Measurements from ENCODE around the gene PTPRT. TPM values are rescaled to one million over a fixed set of nuclear protein-coding genes. Genes with fewer than 3 reads are reported as not detected.

PTPRT gene
- total and polyA plus RNA-seq, 11 donors: 0.04 to 2.5 (median 0.25) TPM; not detected in 2

GRCh38 chr20:42598581-42598980 is 591.1 kb downstream of the PTPRT start:
- intact Hi-C loops (cut with DNase I): no loop called here
- 69 to 82% (median 77%) methylated on average over 5 of the region's 5 CpGs for WGBS, 4 donors

GRCh38 chr20:42595625-42596024 is 594.1 kb downstream of the PTPRT start:
- WGBS, 4 donors: 65 to 100% (median 70%) methylated on average over 1 of the region's 1 CpG
- no peak for DNase-seq
- H3K36me3 ChIP-seq: no peaks in the 10 kb centered on the region
- H3K4me1 ChIP-seq: no peaks in the 10 kb centered on the region
- H3K27me3 ChIP-seq: no peaks in the 10 kb centered on the region
- TF ChIP-seq CTCF (IDR thresholded peaks at IDR 0.05) (no peak), POLR2A (IDR thresholded peaks at IDR 0.05) (no peak)
- H3K9me3 ChIP-seq: no peaks in the 10 kb centered on the region
- no peak overlapping the region for H3K4me3 ChIP-seq
- no peak overlapping the region for H3K27ac ChIP-seq
- no peak for ATAC-seq
- intact Hi-C loops (cut with DNase I): no loop called here

More at GRCh38 chr20:42598581-42598980, 591.1 kb downstream of the PTPRT start:
- H3K27ac ChIP-seq: no peak overlapping the region
- no peak for TF ChIP-seq CTCF (IDR thresholded peaks at IDR 0.05)
- TF ChIP-seq POLR2A (IDR thresholded peaks at IDR 0.05): no peak
- no peaks in the 10 kb centered on the region for H3K9me3 ChIP-seq
- DNase-seq (peak in 1 of 5 donors; percentile 27), ATAC-seq (no peak)
- H3K27me3 ChIP-seq: no peaks in the 10 kb centered on the region
- no peaks in the 10 kb centered on the region for H3K4me1 ChIP-seq
- H3K36me3 ChIP-seq: no peaks in the 10 kb centered on the region
- H3K4me3 ChIP-seq: no peak overlapping the region

GRCh38 chr20:42594659-42595058 is 595.0 kb downstream of the PTPRT start:
- intact Hi-C loops (cut with DNase I): no loop called here
- Histone ChIP-seq H3K4me1 (no peaks in the 10 kb centered on the region), H3K9me3 (no peaks in the 10 kb centered on the region), H3K4me3 (no peak overlapping the region), H3K36me3 (no peaks in the 10 kb centered on the region), H3K27me3 (no peaks in the 10 kb centered on the region), H3K27ac (no peak overlapping the region)
- 70 to 86% (median 82%) methylated on average over 3 of the region's 3 CpGs for WGBS, 4 donors
- TF ChIP-seq POLR2A (IDR thresholded peaks at IDR 0.05) (no peak), CTCF (IDR thresholded peaks at IDR 0.05) (no peak)
- ATAC-seq: no peak
- DNase-seq: no peak

GRCh38 chr20:42594011-42594410 is 595.7 kb downstream of the PTPRT start:
- no peak overlapping the region for H3K27ac ChIP-seq
- ATAC-seq (no peak), DNase-seq (no peak)
- no peaks in the 10 kb centered on the region for H3K4me1 ChIP-seq
- H3K27me3 ChIP-seq: no peaks in the 10 kb centered on the region
- H3K36me3 ChIP-seq: no peaks in the 10 kb centered on the region
- WGBS, 4 donors: 59 to 66% (median 64%) methylated on average over 7 of the region's 7 CpGs
- intact Hi-C loops (cut with DNase I): no loop called here
- no peaks in the 10 kb centered on the region for H3K9me3 ChIP-seq
- no peak for TF ChIP-seq POLR2A (IDR thresholded peaks at IDR 0.05)
- TF ChIP-seq CTCF (IDR thresholded peaks at IDR 0.05): no peak
- no peak overlapping the region for H3K4me3 ChIP-seq
